ENCODE measurements around the gene EFHD1.

- TF ChIP-seq REST (IDR thresholded peaks at IDR 0.05; ENCODE audit: borderline replicate concordance) (no peak), REST (CRISPR knock-in tag; IDR thresholded peaks at IDR 0.05; ENCODE audit: low read depth) (no peak), ATF6 (CRISPR knock-in tag; IDR thresholded peaks at IDR 0.05) (no peak), MTA3 (IDR thresholded peaks at IDR 0.05; ENCODE audit: borderline replicate concordance) (no peak), FOXK2 (conservative IDR thresholded peaks at IDR 0.05 in 1 of 2, IDR thresholded peaks at IDR 0.05 in 1 of 2; ENCODE audit: low read depth in 2 of 2) (no peak), KLF16 (IDR thresholded peaks at IDR 0.05) (no peak), MAX (CRISPR knock-in tag; IDR thresholded peaks at IDR 0.05) (no peak), POLR2A (conservative IDR thresholded peaks at IDR 0.05) (no peak), IRF2 (CRISPR knock-in tag; IDR thresholded peaks at IDR 0.05) (no peak), CTCF (IDR thresholded peaks at IDR 0.05 in 2 of 3, conservative IDR thresholded peaks at IDR 0.05 in 1 of 3; ENCODE audit: insufficient read depth in 2 of 3, low read depth in 1 of 3, low read length in 3 of 3) (no peak), ZNF121 (CRISPR knock-in tag; conservative IDR thresholded peaks at IDR 0.05) (peak; percentile 51), ZNF780A (CRISPR knock-in tag; IDR thresholded peaks at IDR 0.05) (no peak), FOXP1 (CRISPR knock-in tag; IDR thresholded peaks at IDR 0.05) (no peak), JUND (IDR thresholded peaks at IDR 0.05; ENCODE audit: borderline replicate concordance, low read depth, low read length) (no peak), JUND (tag; IDR thresholded peaks at IDR 0.05; ENCODE audit: borderline replicate concordance, low read depth, low read length) (no peak), CHCHD3 (CRISPR knock-in tag; IDR thresholded peaks at IDR 0.05) (no peak)
Measured at GRCh38 chr2:232693344-232693743, 59.9 kb downstream of the EFHD1 start.

Data from K562 (cell line).